Stimulated activated naive CD8-positive, alpha-beta T cell treated with anti-CD3 and anti-CD28 coated beads, Interleukin-15, amount 100 ng/mL, for 72 hours (primary cell): ENCODE measurements around the gene HSPBP1.

ENCODE experiments used
- ATAC-seq: fragments of 150-1000 bp; cut with Tn5 transposase; 2 replicates; pipeline ENCODE4 v1.10.0; 2021; ENCODE audit warnings: mild to moderate bottlenecking, moderate library complexity
- DNase-seq, 2 donors: peaks; one replicate each; pipeline ENCODE4 v3.0.0; 2021 to 2022
- H3K27ac Mint-ChIP-seq, 2 donors: one replicate each; pipeline ENCODE4 v1.8.0; 2022; ENCODE audit warnings: mild to moderate bottlenecking in 2 of 2, mixed read lengths in 2 of 2, moderate library complexity in 2 of 2
- H3K27me3 Mint-ChIP-seq: one replicate; pipeline ENCODE4 v1.8.0; 2022; ENCODE audit warnings: mixed read lengths
- H3K4me1 Mint-ChIP-seq: one replicate; pipeline ENCODE4 v1.8.0; 2022; ENCODE audit warnings: mild to moderate bottlenecking, mixed read lengths
- H3K4me3 Mint-ChIP-seq, 2 donors: one replicate each; pipeline ENCODE4 v1.8.0; 2022; ENCODE audit warnings: mild to moderate bottlenecking in 2 of 2, mixed read lengths in 2 of 2, moderate library complexity in 1 of 2
- H3K9me3 Mint-ChIP-seq, 2 donors: one replicate each; pipeline ENCODE4 v1.8.0; 2022; ENCODE audit warnings: mixed read lengths in 2 of 2

Gene HSPBP1

GRCh38 chr19:55289117-55289796 lies 9.3 kb upstream of the HSPBP1 start:
- ATAC-seq (no peak), DNase-seq (no peak)
- Mint-ChIP-seq H3K9me3 (no peaks in the 10 kb centered on the region), H3K27ac (no peak overlapping the region), H3K27me3 (no peaks in the 10 kb centered on the region), H3K4me1 (peaks cover 6% of the 10 kb centered on the region), H3K4me3 (no peak overlapping the region)

- H3K27me3 Mint-ChIP-seq, result no peaks in the 10 kb centered on the region
- H3K4me3 Mint-ChIP-seq, result no peak overlapping the region
- H3K27ac Mint-ChIP-seq, result no peak overlapping the region
- no peaks in the 10 kb centered on the region for H3K9me3 Mint-ChIP-seq
- H3K4me1 Mint-ChIP-seq, result peaks cover 19% of the 10 kb centered on the region
- DNase-seq (no peak), ATAC-seq (no peak)
These were observed 7.6 kb upstream of the HSPBP1 start for GRCh38 chr19:55287361-55288079.

DNA sequence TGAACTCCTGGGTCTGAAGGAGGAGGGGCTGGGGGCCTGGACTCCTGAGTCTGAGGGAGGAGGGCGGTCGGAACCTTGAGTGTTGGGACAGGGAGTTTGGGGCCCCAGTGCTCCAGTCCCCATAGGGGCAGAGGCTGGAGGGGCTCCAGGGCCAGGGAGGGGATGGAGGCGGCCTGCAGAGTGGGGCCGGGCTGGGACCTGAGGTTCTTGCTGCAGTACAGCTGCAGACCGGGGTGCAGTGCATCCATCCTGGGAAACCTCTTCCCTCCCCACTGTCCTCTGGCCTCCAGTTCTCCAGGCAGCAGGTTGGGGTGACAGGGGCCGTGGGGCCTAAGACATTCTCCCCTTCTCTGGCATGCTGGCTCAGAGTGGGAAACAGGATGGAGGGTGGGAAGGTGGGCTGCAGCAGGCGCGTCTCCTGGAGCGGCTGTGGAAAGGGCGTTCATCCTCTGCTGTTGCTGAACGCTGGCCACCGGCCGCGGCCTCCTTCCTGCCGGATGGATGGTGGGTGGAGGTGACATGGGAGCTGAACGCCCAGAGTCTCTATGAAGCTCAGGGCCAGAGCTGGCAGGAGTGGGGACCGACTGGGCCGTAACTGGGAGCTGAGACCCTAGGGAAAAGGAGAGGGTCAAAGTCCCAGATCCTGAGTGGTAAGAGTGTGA lies 5.5 kb upstream of the HSPBP1 start:
- no peak for ATAC-seq
- no peaks in the 10 kb centered on the region for H3K9me3 Mint-ChIP-seq

DNA sequence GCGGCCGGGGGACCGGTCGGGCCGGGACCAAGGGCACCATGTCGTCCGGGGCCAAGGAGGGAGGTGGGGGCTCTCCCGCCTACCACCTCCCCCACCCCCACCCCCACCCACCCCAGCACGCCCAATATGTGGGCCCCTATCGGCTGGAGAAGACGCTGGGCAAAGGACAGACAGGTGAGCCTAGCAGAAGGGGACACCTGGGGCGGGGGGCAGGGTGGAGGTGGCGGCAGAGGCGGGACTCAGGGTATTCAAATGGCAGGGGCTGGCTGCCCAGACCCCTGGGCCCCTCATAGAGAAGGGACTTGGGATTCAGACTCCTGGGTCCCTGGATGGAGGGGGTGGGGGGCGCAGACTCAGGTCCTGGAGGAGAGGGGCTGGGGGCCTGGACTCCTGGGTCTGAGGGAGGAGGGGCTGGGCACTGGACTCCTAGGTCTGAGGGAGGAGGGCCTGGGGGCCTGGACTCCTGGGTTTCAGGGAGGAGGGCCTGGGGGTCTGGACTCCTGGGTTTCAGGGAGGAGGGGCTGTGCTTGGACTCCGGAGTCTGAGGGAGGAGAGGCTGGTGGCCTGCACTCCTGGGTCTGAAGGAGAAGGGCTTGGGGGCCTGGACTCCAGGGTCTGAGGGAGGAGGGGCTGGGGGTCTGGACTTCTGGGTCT lies 4.6 kb upstream of the HSPBP1 start:
- Mint-ChIP-seq H3K4me3 (peak overlapping the region; percentile 25 to 64), H3K27me3 (no peaks in the 10 kb centered on the region), H3K4me1 (peaks cover 45% of the 10 kb centered on the region), H3K9me3 (no peaks in the 10 kb centered on the region), H3K27ac (peak overlapping the region in 1 of 2 donors; percentile 42)
- DNase-seq, result no peak
- peak; percentile 1 for ATAC-seq

More for the DNA sequence above, 5.5 kb upstream of the HSPBP1 start:
- no peak for DNase-seq
- H3K4me1 Mint-ChIP-seq, result peaks cover 37% of the 10 kb centered on the region
- peak overlapping the region in 1 of 2 donors; percentile 42 for H3K27ac Mint-ChIP-seq
- H3K4me3 Mint-ChIP-seq, result peak overlapping the region; percentile 25 to 64
- no peaks in the 10 kb centered on the region for H3K27me3 Mint-ChIP-seq

GRCh38 chr19:55283548-55284377 lies 3.9 kb upstream of the HSPBP1 start, which contains the start of gene BRSK1:
Gene BRSK1, plus strand, starts transcription at chr19:55283997. Its CDS starts 446 bp downstream, at chr19:55284443.
- Mint-ChIP-seq H3K4me3 (peak within 1 kb of the TSS; percentile 74 to 80), H3K9me3 (no peaks in the 10 kb centered on the region)

GRCh38 chr19:55279340-55279739 lies 570 bp downstream of the HSPBP1 start:
- Mint-ChIP-seq H3K4me3 (peak overlapping the region; percentile 99 to 100), H3K27ac (peak overlapping the region; percentile 99 to 100), H3K9me3 (no peaks in the 10 kb centered on the region), H3K27me3 (no peaks in the 10 kb centered on the region), H3K4me1 (peaks cover 66% of the 10 kb centered on the region)
- DNase-seq (no peak), ATAC-seq (no peak)

More at GRCh38 chr19:55283548-55284377, 3.9 kb upstream of the HSPBP1 start, which contains the start of gene BRSK1:
- ATAC-seq (peak; percentile 2), DNase-seq (peak in 1 of 2 donors; percentile 60)
- peaks cover 52% of the 10 kb centered on the region for H3K4me1 Mint-ChIP-seq
- no peaks in the 10 kb centered on the region for H3K27me3 Mint-ChIP-seq
- H3K27ac Mint-ChIP-seq, result peak within 1 kb of the TSS; percentile 30 to 84

GRCh38 chr19:55278391-55279135 lies 1.3 kb downstream of the HSPBP1 start:
- peak overlapping the region; percentile 99 to 100 for H3K4me3 Mint-ChIP-seq
- no peak for DNase-seq
- H3K4me1 Mint-ChIP-seq, result peaks cover 63% of the 10 kb centered on the region
- no peak overlapping the region for H3K27ac Mint-ChIP-seq
- no peak for ATAC-seq
- no peaks in the 10 kb centered on the region for H3K27me3 Mint-ChIP-seq
- no peaks in the 10 kb centered on the region for H3K9me3 Mint-ChIP-seq

DNA sequence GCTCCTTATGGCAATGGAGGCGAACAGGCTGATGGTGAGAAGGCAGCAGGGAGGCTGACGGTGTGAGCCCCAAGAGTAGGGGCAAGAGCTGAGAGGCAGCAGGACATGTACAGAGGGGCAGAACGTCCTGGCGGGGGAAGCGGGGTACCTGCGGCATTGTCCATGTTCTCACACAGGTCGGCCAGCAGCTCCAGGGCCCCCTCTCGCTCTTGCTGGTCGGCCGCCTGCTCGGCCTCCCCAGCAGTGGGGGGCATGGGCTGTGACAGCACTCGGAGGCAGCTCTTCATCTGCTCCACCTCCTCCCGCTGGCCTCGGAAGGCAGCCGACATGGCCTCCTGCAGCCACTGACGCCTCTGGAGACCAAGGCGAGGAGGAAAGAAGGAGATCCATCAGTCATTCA lies 2.4 kb downstream of the HSPBP1 start:
- H3K27ac Mint-ChIP-seq, result no peak overlapping the region
- H3K27me3 Mint-ChIP-seq, result no peaks in the 10 kb centered on the region
- H3K9me3 Mint-ChIP-seq, result no peaks in the 10 kb centered on the region
- DNase-seq (no peak), ATAC-seq (no peak)
- peaks cover 52% of the 10 kb centered on the region for H3K4me1 Mint-ChIP-seq
- no peak overlapping the region for H3K4me3 Mint-ChIP-seq

- DNase-seq (no peak), ATAC-seq (no peak)
- Mint-ChIP-seq H3K27ac (no peak overlapping the region), H3K27me3 (no peaks in the 10 kb centered on the region), H3K4me3 (no peak overlapping the region), H3K4me1 (peaks cover 50% of the 10 kb centered on the region), H3K9me3 (no peaks in the 10 kb centered on the region)
These were observed 3.0 kb downstream of the HSPBP1 start for GRCh38 chr19:55276720-55277430.

- H3K9me3 Mint-ChIP-seq, result no peaks in the 10 kb centered on the region
- ATAC-seq, result no peak
- peaks cover 43% of the 10 kb centered on the region for H3K4me1 Mint-ChIP-seq
- H3K4me3 Mint-ChIP-seq, result no peak overlapping the region
- no peak for DNase-seq
- peak overlapping the region in 1 of 2 donors; percentile 40 for H3K27ac Mint-ChIP-seq
- H3K27me3 Mint-ChIP-seq, result no peaks in the 10 kb centered on the region
These were observed 3.8 kb downstream of the HSPBP1 start for GRCh38 chr19:55275851-55276719.

DNA sequence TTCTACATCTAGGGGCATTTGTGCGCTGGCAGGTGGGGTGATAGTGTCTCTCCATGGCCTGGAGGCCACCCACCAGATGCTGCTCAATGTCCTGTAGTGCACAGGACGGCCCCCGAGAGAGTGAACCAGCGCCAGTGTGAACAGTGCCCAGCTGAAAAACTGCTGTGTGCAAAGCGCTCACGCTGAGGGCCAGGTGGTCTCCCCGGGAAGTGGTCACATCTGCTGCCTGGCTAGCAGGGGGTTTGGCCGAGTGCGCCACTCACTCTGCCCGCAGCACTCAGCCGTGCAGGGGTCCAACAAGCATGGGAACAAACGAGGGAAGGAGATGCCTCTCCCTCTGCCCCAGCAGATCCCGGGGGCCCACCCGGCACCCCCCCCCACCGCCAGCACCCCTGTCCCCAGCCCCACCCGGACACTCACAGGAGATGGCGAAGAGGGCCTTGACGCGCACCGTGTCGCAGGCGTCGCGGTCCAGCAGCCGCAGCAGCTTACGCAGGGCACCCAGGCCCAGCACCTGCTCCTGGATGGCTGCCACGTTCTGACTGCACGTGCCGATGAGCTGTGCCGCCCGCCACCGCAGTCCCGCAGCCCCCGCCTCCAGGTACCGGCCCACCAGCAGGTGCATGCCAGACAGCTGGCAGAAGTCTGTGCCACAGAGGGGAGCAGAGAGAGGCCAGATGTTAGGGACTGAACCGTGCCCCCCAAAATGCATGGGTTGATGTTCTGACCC lies 5.8 kb downstream of the HSPBP1 start:
- no peak overlapping the region for H3K27ac Mint-ChIP-seq
- H3K4me3 Mint-ChIP-seq, result no peak overlapping the region
- no peaks in the 10 kb centered on the region for H3K27me3 Mint-ChIP-seq
- no peaks in the 10 kb centered on the region for H3K9me3 Mint-ChIP-seq
- DNase-seq (no peak), ATAC-seq (no peak)
- peaks cover 23% of the 10 kb centered on the region for H3K4me1 Mint-ChIP-seq

GRCh38 chr19:55272142-55272541 lies 7.8 kb downstream of the HSPBP1 start:
- no peaks in the 10 kb centered on the region for H3K27me3 Mint-ChIP-seq
- peaks cover 10% of the 10 kb centered on the region for H3K4me1 Mint-ChIP-seq
- ATAC-seq, result no peak
- DNase-seq, result no peak
- no peak overlapping the region for H3K4me3 Mint-ChIP-seq
- H3K27ac Mint-ChIP-seq, result peak overlapping the region in 1 of 2 donors; percentile 82
- no peaks in the 10 kb centered on the region for H3K9me3 Mint-ChIP-seq
